Measurements from ENCODE around the gene RTP5. TPM values are rescaled to one million over a fixed set of nuclear protein-coding genes. Genes with fewer than 3 reads are reported as not detected.

Gene RTP5
- polyA plus RNA-seq, 1 of the 3 experiments (the other 2 are of a cell fraction) = not detected

DNA sequence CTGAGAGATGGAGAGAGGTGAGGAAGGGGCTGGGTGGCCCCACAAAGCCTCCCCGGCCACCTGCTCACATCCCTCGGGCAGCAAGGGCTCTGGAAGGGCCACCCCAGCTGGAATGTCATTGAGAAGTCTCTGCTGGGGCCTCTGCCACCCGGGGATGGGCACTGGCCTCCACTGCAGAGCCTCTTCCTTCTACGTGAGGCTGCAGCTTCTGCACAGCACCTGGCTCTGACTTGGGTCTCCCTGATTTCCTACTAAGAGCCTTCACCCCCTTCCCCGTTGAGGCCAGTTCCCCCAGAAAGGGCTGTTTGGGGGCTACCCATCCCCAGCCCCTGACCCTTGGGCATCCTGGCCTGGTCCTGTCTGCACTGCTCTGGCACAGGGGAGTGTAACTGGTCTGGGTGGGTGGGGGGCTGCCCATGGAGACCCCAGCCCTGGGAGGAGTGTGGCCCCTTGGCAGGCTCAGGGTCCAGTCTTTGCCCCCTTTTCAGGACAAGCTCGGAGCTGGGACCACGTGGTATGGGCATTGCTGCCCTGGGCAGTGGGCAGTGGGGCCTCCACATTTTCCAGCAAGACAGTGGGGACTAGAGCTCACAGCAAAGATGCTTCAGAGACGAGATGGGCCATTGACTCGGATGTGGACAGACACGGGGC lies 16.4 kb upstream of the RTP5 start:
- peaks cover 12 to 32% of the 10 kb centered on the region in 2 experiments; a peak in 3 of 4 replicates for H3K4me1 ChIP-seq (ENCODE audit: control insufficient read depth in 1 of 2, insufficient read depth in 2 of 2, low read depth in 1 of 2, low read length in 1 of 2)
- no peaks in the 10 kb centered on the region for H3F3A ChIP-seq (replicated peaks; ENCODE audit: insufficient read depth)
- H3K27me3 ChIP-seq (ENCODE audit: insufficient read depth) = no peaks in the 10 kb centered on the region
- H3K9me3 ChIP-seq = no peaks in the 10 kb centered on the region
- H3K9ac ChIP-seq = no peak overlapping the region
- no peaks in the 10 kb centered on the region for H3K79me2 ChIP-seq (ENCODE audit: insufficient read depth)
- ChIA-PET POLR2A (interaction anchor here (0.6 to 0.9 kb wide), 3 partner anchors 12 to 174 kb away, joined by 3 to 4 read pairs (median 3); no protein-coding TSS in a partner anchor), CTCF (no interaction called here)
- H3K36me3 ChIP-seq (replicated peaks in 1 of 2; ENCODE audit: control insufficient read depth in 1 of 2, insufficient read depth in 2 of 2, low read length in 1 of 2) = no peaks in the 10 kb centered on the region
- H4K20me1 ChIP-seq (ENCODE audit: insufficient read depth) = no peaks in the 10 kb centered on the region
- no peak overlapping the region for H2AFZ ChIP-seq (ENCODE audit: low read depth)
- no peak overlapping the region for H3K4me3 ChIP-seq (ENCODE audit: low read depth in 2 of 2, low read length in 1 of 2)
- no peak for TF ChIP-seq EZH2phosphoT487 (IDR thresholded peaks at IDR 0.05; ENCODE audit: borderline replicate concordance, low read depth)
- no peak for TF ChIP-seq MEF2A (IDR thresholded peaks at IDR 0.05; ENCODE audit: borderline replicate concordance, low read depth)
- peak; percentile 31 for DNase-seq
- no peak overlapping the region for H3K4me2 ChIP-seq
- WGBS (ENCODE audit: low lambda C conversion rate) = 60% methylated on average over 7 of the region's 10 CpGs
- no peaks in the 10 kb centered on the region for H3K9me2 ChIP-seq
- H3K27ac ChIP-seq (ENCODE audit: low read depth in 2 of 2, low read length in 1 of 2) = no peak overlapping the region

DNA sequence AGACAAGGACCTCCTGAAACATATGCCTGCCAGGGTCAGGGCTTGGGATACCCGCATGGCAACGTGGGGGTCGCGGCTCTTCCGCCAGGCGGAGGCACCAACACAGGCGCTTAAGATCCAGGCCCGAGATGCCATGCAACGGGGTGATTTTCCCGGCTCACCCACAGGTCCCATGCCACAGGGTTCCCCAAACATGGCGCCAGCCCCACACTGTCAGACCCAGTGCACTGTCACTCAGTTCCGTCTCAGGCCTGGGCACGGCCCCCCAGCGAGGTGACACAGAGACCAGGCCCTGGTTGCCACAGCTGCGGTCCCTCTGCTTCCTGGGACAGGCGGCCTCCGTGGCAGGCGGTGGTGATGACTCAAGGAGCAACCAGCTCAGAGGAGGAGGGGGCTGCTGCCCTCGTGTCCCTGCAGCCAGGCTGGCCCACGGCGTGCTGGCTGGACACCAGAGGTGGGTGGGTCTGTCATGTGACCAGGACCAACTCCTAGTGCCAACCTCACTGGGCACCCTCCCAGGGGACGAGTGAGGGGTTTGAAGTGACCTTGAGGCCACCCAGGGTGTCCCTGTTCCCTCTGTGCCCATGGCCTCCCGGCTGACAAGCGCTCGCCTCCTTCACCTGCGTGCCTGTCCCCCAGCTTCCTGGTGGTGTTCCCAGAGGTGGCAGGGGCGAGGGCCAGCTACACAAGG lies 15.7 kb upstream of the RTP5 start:
- Histone ChIP-seq H3K27me3 (ENCODE audit: insufficient read depth) (no peaks in the 10 kb centered on the region), H3K79me2 (ENCODE audit: insufficient read depth) (no peaks in the 10 kb centered on the region), H3K27ac (ENCODE audit: low read depth in 2 of 2, low read length in 1 of 2) (no peak overlapping the region; a peak in 1 of 4 replicates), H2AFZ (ENCODE audit: low read depth) (no peak overlapping the region), H3K4me1 (ENCODE audit: control insufficient read depth in 1 of 2, insufficient read depth in 2 of 2, low read depth in 1 of 2, low read length in 1 of 2) (peaks cover 12 to 32% of the 10 kb centered on the region in 2 experiments; a peak in 3 of 4 replicates), H3F3A (replicated peaks; ENCODE audit: insufficient read depth) (no peaks in the 10 kb centered on the region), H3K9me2 (no peaks in the 10 kb centered on the region), H3K4me2 (peak overlapping the region; percentile 33; the same call in 1 of the 2 replicates), H3K9ac (no peak overlapping the region), H3K9me3 (no peaks in the 10 kb centered on the region), H4K20me1 (ENCODE audit: insufficient read depth) (no peaks in the 10 kb centered on the region), H3K36me3 (replicated peaks in 1 of 2; ENCODE audit: control insufficient read depth in 1 of 2, insufficient read depth in 2 of 2, low read length in 1 of 2) (no peaks in the 10 kb centered on the region), H3K4me3 (ENCODE audit: low read depth in 2 of 2, low read length in 1 of 2) (no peak overlapping the region)
- TF ChIP-seq RXRA (IDR thresholded peaks at IDR 0.05; ENCODE audit: borderline replicate concordance, low read depth) (no peak), TAF1 (IDR thresholded peaks at IDR 0.05; ENCODE audit: borderline replicate concordance, low read depth, low read length) (no peak), FOSL2 (IDR thresholded peaks at IDR 0.05; ENCODE audit: borderline replicate concordance, low read depth) (peak; percentile 16; the same call in 1 of the 2 replicates), CHD2 (IDR thresholded peaks at IDR 0.05; ENCODE audit: low read length, partially characterized antibody) (no peak), FOXJ3 (CRISPR knock-in tag; IDR thresholded peaks at IDR 0.05) (no peak), GATA2 (CRISPR knock-in tag; IDR thresholded peaks at IDR 0.05) (no peak), POLR2AphosphoS5 (IDR thresholded peaks at IDR 0.05; ENCODE audit: low read depth, low read length) (no peak), SIN3A (IDR thresholded peaks at IDR 0.05; ENCODE audit: borderline replicate concordance, low read depth, low read length) (no peak)
- TF ChIP-seq, protein P1, sequence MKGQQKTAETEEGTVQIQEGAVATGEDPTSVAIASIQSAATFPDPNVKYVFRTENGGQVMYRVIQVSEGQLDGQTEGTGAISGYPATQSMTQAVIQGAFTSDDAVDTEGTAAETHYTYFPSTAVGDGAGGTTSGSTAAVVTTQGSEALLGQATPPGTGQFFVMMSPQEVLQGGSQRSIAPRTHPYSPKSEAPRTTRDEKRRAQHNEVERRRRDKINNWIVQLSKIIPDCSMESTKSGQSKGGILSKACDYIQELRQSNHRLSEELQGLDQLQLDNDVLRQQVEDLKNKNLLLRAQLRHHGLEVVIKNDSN (IDR thresholded peaks at IDR 0.05; ENCODE audit: borderline replicate concordance, low read depth) = peak; percentile 56
- TF ChIP-seq, protein P2, sequence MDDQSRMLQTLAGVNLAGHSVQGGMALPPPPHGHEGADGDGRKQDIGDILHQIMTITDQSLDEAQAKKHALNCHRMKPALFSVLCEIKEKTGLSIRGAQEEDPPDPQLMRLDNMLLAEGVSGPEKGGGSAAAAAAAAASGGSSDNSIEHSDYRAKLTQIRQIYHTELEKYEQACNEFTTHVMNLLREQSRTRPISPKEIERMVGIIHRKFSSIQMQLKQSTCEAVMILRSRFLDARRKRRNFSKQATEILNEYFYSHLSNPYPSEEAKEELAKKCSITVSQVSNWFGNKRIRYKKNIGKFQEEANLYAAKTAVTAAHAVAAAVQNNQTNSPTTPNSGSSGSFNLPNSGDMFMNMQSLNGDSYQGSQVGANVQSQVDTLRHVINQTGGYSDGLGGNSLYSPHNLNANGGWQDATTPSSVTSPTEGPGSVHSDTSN (IDR thresholded peaks at IDR 0.05) = no peak
- peak; percentile 43 for DNase-seq
- ChIA-PET CTCF (interaction anchor here (1.1 kb wide), 1 partner anchor 17 kb away, joined by 3 read pairs; no protein-coding TSS in a partner anchor), POLR2A (interaction anchor here (0.6 to 0.9 kb wide), 3 partner anchors 13 to 603 kb away, joined by 3 to 4 read pairs (median 3); no protein-coding TSS in a partner anchor)
- 76% methylated on average over 17 of the region's 27 CpGs for WGBS (ENCODE audit: low lambda C conversion rate)
